Suprapubic skin (tissue), 4 donors: Measurements from ENCODE around the gene CTNND1. TPM values are rescaled to one million over a fixed set of nuclear protein-coding genes. Genes with fewer than 3 reads are reported as not detected.

Experiments used
- DNase-seq, 2 donors: peaks; one replicate each; pipeline ENCODE4 v3.0.0-alpha.2; 2019; ENCODE audit warnings: low spot score in 2 of 2
- H3K27ac ChIP-seq: fragments of 200-600 bp; sonication (generic); one replicate; pipeline ENCODE4 v1.5.1; 2019
- H3K27me3 ChIP-seq: fragments of 200-600 bp; sonication (generic); one replicate; pipeline ENCODE4 v1.5.1; 2019
- H3K36me3 ChIP-seq: fragments of 200-600 bp; sonication (generic); one replicate; pipeline ENCODE4 v1.5.1; 2019
- H3K4me1 ChIP-seq: fragments of 200-600 bp; sonication (generic); one replicate; pipeline ENCODE4 v1.5.1; 2019
- H3K4me3 ChIP-seq: fragments of 200-600 bp; sonication (generic); one replicate; pipeline ENCODE4 v1.5.1; 2019; ENCODE audit warnings: mild to moderate bottlenecking
- H3K9me3 ChIP-seq: fragments of 200-600 bp; sonication (generic); one replicate; pipeline ENCODE4 v1.5.1; 2019
- CTCF ChIP-seq, 2 donors: fragments of 200-600 bp in 1 of 2; fragments of 450-650 bp in 1 of 2; sonication (generic) in 1 of 2; IDR thresholded peaks; one replicate each; pipeline ENCODE4 v1.5.1; 2016 to 2019; ENCODE audit warnings: antibody characterized with exemption in 2 of 2, mild to moderate bottlenecking in 1 of 2, moderate library complexity in 1 of 2
- EP300 ChIP-seq: sonication (generic); formaldehyde crosslinking; IDR thresholded peaks from one replicate; pipeline ENCODE4 v1.6.1; 2017; ENCODE audit warnings: antibody characterized with exemption
- POLR2A ChIP-seq, 2 donors: fragments of 450-650 bp; IDR thresholded peaks; one replicate each; pipeline ENCODE4 v1.6.1; 2017; ENCODE audit warnings: antibody characterized with exemption in 2 of 2, mild to moderate bottlenecking in 2 of 2, moderate library complexity in 2 of 2
- POLR2AphosphoS5 ChIP-seq, 3 donors: sonication (generic); formaldehyde crosslinking; IDR thresholded peaks; one replicate each; pipeline ENCODE4 v1.6.1; 2017; ENCODE audit warnings: antibody characterized with exemption in 3 of 3
- WGBS: methylation state at CpG from one replicate; pipeline ENCODE4 v1.1.5; 2018; 5-methylcytosine and 5-hydroxymethylcytosine counted together
- total RNA-seq, 4 donors: library from RNA; depleted of rRNA; stranded (reverse); fragments of >200 nt; gene quantifications; one replicate each; pipeline ENCODE4 v1.1.0, GENCODE V29; 2016

CTNND1 gene
- total RNA-seq, 4 donors from 2014 or later, result 216 to 336 (median 223) TPM

- H3K27ac ChIP-seq, result peak overlapping the region; percentile 84
- no peak for TF ChIP-seq CTCF (IDR thresholded peaks at IDR 0.05)
- TF ChIP-seq POLR2A (IDR thresholded peaks at IDR 0.05), result no peak
- no peak for TF ChIP-seq EP300
- TF ChIP-seq POLR2AphosphoS5 (IDR thresholded peaks at IDR 0.05), result peak in 1 of 3 donors; percentile 39
- H3K36me3 ChIP-seq, result no peaks in the 10 kb centered on the region
- 25% methylated on average over 1 of the region's 1 CpG for WGBS
- H3K4me3 ChIP-seq, result peak overlapping the region; percentile 5
- no peak for DNase-seq
- H3K4me1 ChIP-seq, result peaks cover 97% of the 10 kb centered on the region
- no peaks in the 10 kb centered on the region for H3K27me3 ChIP-seq
- no peaks in the 10 kb centered on the region for H3K9me3 ChIP-seq
Observed at GRCh38 chr11:57779276-57779675, 17.7 kb downstream of the CTNND1 start.

DNA sequence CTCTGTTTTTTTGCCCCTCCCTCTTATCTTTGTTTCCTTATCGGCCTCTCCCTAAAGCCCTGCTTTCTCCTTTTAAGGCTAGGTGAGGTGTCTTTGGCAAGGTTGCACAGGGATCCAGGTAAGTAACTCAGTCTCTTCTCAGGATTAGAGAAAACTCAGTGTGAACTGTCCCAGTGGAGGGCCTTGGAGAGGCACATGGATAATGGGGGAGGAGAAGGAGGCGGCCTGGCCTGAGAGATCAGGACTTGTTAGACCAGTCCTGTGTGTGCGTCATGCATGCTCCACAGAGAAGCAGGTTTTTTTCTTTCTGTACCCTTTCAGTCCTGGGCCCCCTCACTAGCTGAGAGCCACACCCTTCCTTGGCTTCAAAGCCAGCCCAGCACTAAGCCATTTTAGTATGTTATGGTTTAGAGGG lies 19.9 kb downstream of the CTNND1 start:
- H3K4me3 ChIP-seq, result no peak overlapping the region
- no peaks in the 10 kb centered on the region for H3K27me3 ChIP-seq
- no peaks in the 10 kb centered on the region for H3K36me3 ChIP-seq
- no peak for TF ChIP-seq EP300
- no peak for TF ChIP-seq POLR2AphosphoS5 (IDR thresholded peaks at IDR 0.05)
- TF ChIP-seq CTCF (IDR thresholded peaks at IDR 0.05), result no peak
- TF ChIP-seq POLR2A (IDR thresholded peaks at IDR 0.05), result no peak
- 39% methylated on average over 3 of the region's 3 CpGs for WGBS
- no peaks in the 10 kb centered on the region for H3K9me3 ChIP-seq
- peaks cover 97% of the 10 kb centered on the region for H3K4me1 ChIP-seq
- no peak for DNase-seq
- H3K27ac ChIP-seq, result peak overlapping the region; percentile 84

- no peak overlapping the region for H3K27ac ChIP-seq
- no peaks in the 10 kb centered on the region for H3K9me3 ChIP-seq
- no peak for DNase-seq
- 67% methylated on average over 2 of the region's 2 CpGs for WGBS
- TF ChIP-seq EP300 (no peak), POLR2A (IDR thresholded peaks at IDR 0.05) (no peak), CTCF (IDR thresholded peaks at IDR 0.05) (no peak), POLR2AphosphoS5 (IDR thresholded peaks at IDR 0.05) (no peak)
- H3K36me3 ChIP-seq, result no peaks in the 10 kb centered on the region
- H3K4me1 ChIP-seq, result peaks cover 95% of the 10 kb centered on the region
- H3K4me3 ChIP-seq, result no peak overlapping the region
- no peaks in the 10 kb centered on the region for H3K27me3 ChIP-seq
Observed at GRCh38 chr11:57785072-57785471, 23.5 kb downstream of the CTNND1 start.

DNA sequence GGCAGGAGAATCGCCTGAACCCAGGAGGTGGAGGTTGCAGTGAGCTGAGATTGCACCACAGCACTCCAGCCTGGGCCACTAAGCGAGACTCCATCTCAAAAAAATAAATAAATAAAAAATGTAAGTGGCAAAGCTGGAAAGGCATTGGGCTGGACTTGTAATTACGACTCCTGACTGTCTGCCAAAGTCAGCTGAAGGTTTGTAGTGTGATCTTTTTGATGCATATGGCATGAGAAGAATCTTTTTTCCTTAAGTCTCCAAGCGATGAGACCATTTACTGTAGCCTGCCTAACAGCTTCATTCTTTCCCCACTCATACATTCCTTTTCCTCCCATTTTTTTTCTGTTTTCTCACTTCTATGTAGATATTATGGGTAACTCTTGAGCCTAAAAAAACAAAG lies 24.8 kb downstream of the CTNND1 start:
- Histone ChIP-seq H3K4me1 (peaks cover 92% of the 10 kb centered on the region), H3K4me3 (no peak overlapping the region), H3K9me3 (no peaks in the 10 kb centered on the region), H3K27me3 (no peaks in the 10 kb centered on the region), H3K36me3 (peaks cover under 1% of the 10 kb centered on the region), H3K27ac (peak overlapping the region; percentile 80)
- no peak for TF ChIP-seq POLR2AphosphoS5 (IDR thresholded peaks at IDR 0.05)
- TF ChIP-seq CTCF (IDR thresholded peaks at IDR 0.05), result no peak
- no peak for TF ChIP-seq POLR2A (IDR thresholded peaks at IDR 0.05)
- DNase-seq, result no peak
- WGBS, result 49% methylated on average over 4 of the region's 4 CpGs

- Histone ChIP-seq H3K4me1 (peaks cover 92% of the 10 kb centered on the region), H3K27me3 (no peaks in the 10 kb centered on the region), H3K36me3 (peaks cover 7% of the 10 kb centered on the region), H3K9me3 (no peaks in the 10 kb centered on the region), H3K4me3 (no peak overlapping the region), H3K27ac (peak overlapping the region; percentile 80)
- 49% methylated on average over 4 of the region's 4 CpGs for WGBS
- DNase-seq, result no peak
- TF ChIP-seq POLR2AphosphoS5 (IDR thresholded peaks at IDR 0.05) (no peak), EP300 (no peak), POLR2A (IDR thresholded peaks at IDR 0.05) (no peak), CTCF (IDR thresholded peaks at IDR 0.05) (no peak)
Observed at GRCh38 chr11:57787006-57787604, 25.5 kb downstream of the CTNND1 start.
